ENCODE measurements around the gene EMILIN1. TPM values are rescaled to one million over a fixed set of nuclear protein-coding genes. Genes with fewer than 3 reads are reported as not detected.

EMILIN1 gene
- total RNA-seq, 6 experiments from 2014 or later: 7.2 to 26.1 (median 21.0) TPM

DNA sequence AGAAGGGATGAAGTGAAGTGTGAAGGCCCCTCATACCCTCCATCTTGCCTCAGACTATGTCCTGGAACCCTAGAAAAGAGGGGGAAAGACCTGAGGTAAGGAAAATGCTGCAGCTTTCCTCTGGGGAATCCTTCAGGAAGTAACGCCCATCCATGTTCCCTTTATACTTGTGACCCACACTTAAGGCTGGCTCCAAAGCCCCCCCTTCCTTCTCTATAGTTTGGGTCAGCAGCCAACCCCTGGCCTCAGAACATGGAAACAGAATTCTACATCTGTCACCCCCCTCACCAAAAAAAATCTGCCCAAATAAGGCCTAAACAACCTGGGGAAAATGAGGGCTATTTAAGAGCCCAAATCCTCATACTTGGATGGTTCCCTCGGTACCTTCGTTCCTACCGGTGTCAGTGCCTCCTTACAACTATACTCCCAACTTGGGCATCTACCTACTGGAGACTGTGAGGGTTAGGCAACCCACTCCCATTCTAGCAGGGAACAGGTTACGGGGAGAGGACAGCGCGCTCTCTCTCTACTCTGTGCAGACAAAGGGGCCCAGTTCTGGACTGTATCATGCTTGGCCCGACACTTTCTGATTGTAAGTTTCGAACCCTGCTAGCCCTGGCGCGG is 7.7 kb upstream of the EMILIN1 start:
- TF ChIP-seq CTCF (IDR thresholded peaks at IDR 0.05) (no peak), POLR2A (IDR thresholded peaks at IDR 0.05) (no peak)
- intact Hi-C loops (cut with DNase I): loop anchor here in 1 of 2 donors (10.0 kb wide), 1 partner anchor 106 kb away; no protein-coding TSS in a partner anchor
- DNase-seq: no peak
- WGBS (ENCODE audit: insufficient coverage, low coverage, low lambda C conversion rate, missing lambda C conversion rate): 2% methylated on average over 11 of the region's 11 CpGs
- no peaks in the 10 kb centered on the region for H3K27me3 ChIP-seq
- peaks cover 0 to 10% (median 4%) of the 10 kb centered on the region in 4 donors for H3K4me1 ChIP-seq
- peak in 1 of 4 donors; percentile 1 for ATAC-seq
- H3K36me3 ChIP-seq: peaks cover 0 to 13% (median 0%) of the 10 kb centered on the region in 4 donors
- H3K27ac ChIP-seq: peak overlapping the region; percentile 75 to 89 (median 80)
- no peaks in the 10 kb centered on the region for H3K9me3 ChIP-seq
- peak overlapping the region; percentile 85 to 94 (median 91) for H3K4me3 ChIP-seq

DNA sequence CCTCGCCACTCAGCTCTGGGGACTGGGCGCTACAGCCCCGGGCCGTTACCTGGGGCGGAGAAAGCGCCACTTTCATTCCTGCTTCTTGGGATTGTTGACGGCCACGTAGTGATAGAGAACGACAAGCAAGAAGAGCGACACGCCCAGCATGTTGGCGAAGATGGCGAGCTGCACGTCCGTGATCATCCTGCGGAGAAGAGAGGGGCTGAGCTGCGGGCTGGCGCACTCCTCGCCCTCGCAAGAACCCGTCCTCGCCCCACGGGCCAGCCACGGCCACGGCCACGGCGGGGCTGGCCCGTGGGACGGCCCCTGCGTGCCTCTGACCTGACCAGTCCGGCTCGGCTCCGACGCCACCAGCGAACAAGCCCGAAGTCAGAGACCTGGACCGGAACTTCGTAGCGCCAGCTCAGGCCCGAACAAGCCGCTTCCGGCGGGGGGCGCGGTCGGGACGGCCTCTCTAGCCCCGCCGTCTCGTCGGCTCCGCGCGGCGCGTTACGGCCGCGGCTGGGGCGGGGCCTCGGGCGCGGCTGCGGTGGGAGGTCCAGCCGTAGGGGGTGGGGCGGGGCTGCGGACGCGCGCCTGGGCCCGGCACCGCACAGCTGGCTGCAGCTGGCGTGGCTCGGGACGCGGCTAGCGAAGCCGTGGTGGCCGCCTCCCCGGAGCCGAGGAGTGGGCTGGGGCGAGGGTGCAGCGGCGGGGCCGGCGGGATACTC is 7.0 kb upstream of the EMILIN1 start, which contains the start of gene OST4:
Gene OST4, minus strand, starts transcription at position 378 of the 713 bp plus-strand sequence.
- Histone ChIP-seq H3K4me3 (peak within 1 kb of the TSS; percentile 85 to 94 (median 91)), H3K27ac (peak within 1 kb of the TSS; percentile 75 to 89 (median 80)), H3K9me3 (no peaks in the 10 kb centered on the region), H3K27me3 (no peaks in the 10 kb centered on the region), H3K4me1 (peaks cover 0 to 10% (median 4%) of the 10 kb centered on the region in 4 donors), H3K36me3 (peaks cover 0 to 13% (median 0%) of the 10 kb centered on the region in 4 donors)
- TF ChIP-seq POLR2A (IDR thresholded peaks at IDR 0.05): peak; percentile 78
- TF ChIP-seq CTCF (IDR thresholded peaks at IDR 0.05): peak in 2 of 4 donors; percentile 11 to 34
- peak; percentile 93 to 98 (median 96) for ATAC-seq
- peak; percentile 96 to 97 (median 96) for DNase-seq
- intact Hi-C loops (cut with DNase I): loop anchor here in 1 of 2 donors (10.0 kb wide), 1 partner anchor 107 kb away; no protein-coding TSS in a partner anchor
- WGBS (ENCODE audit: insufficient coverage, low coverage, low lambda C conversion rate, missing lambda C conversion rate): 0% methylated on average over 7 of the region's 86 CpGs

DNA sequence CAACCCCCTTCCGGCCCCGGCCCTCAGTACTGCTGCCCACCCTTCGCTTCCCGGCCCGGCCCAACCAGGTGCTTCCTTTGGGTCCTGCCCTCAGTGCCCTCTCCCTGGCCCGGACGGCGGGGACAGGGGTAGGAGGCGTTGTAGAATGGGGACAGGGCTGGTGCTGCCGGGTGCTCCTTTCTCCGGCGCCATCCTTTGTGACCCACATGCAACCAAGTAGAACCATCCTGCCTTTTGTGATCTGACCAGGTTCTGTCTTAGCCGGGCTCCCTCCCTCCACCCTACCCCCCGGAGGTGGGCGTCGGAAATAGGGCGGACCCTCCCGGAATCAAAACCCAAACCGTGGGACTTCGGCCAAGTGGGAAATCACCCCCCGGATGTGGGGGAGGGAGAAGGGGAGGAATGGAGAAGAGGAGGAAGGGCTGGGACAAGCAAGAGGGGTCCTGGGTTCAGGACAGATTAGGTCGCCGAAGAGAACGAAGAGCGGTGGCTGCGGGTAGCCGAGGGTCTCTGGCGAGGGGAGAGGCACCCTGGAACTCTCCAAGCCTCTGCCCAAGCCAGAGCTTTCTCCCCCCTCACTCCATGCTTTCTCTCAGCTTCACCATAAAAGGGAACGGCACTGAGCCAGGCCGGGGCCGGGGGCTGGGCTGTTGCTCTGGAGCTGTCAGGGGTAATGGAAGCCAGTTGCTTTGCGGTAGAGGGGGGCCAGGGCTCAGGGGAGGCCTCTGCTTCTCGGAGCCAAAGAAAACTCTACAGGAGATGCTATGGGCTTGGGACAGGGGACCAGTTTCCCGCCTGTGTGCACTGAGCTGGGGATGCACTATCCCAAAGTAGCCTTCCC is 6.2 kb upstream of the EMILIN1 start:
- intact Hi-C loops (cut with DNase I): loop anchor here in 1 of 2 donors (10.0 kb wide), 1 partner anchor 107 kb away; no protein-coding TSS in a partner anchor
- 10% methylated on average over 13 of the region's 34 CpGs for WGBS (ENCODE audit: insufficient coverage, low coverage, low lambda C conversion rate, missing lambda C conversion rate)
- Histone ChIP-seq H3K36me3 (peaks cover 0 to 13% (median 0%) of the 10 kb centered on the region in 4 donors), H3K4me1 (peaks cover 0 to 10% (median 4%) of the 10 kb centered on the region in 4 donors), H3K9me3 (no peaks in the 10 kb centered on the region), H3K4me3 (peak overlapping the region; percentile 85 to 94 (median 91)), H3K27ac (peak overlapping the region; percentile 40 to 89 (median 80)), H3K27me3 (no peaks in the 10 kb centered on the region)
- peak in 2 of 3 donors; percentile 51 to 67 for DNase-seq
- TF ChIP-seq POLR2A (IDR thresholded peaks at IDR 0.05) (no peak), CTCF (IDR thresholded peaks at IDR 0.05) (no peak)
- ATAC-seq: peak in 2 of 4 donors; percentile 31 to 50

DNA sequence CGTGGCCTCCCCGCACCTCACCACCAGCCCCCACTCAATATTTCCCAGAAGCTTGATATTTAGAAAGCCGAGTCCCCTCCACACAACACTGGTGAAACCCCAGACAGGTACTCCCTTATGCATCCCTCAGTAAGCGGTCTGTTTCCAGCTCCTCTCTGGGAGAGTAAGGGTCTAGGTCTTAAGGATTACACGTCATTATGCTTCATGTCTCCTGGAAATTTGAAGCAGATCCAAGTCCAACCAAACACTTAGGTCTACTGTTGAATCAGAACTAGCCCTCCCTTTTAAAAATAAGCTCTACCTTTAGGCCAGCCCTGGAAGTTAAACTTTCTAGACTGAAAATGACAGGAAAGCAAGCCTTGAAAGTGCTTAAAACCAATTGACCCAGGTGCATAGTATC is 5.5 kb upstream of the EMILIN1 start:
- peaks cover 0 to 10% (median 4%) of the 10 kb centered on the region in 4 donors for H3K4me1 ChIP-seq
- no peaks in the 10 kb centered on the region for H3K9me3 ChIP-seq
- H3K27me3 ChIP-seq: no peaks in the 10 kb centered on the region
- DNase-seq (no peak), ATAC-seq (no peak)
- WGBS (ENCODE audit: insufficient coverage, low coverage, low lambda C conversion rate, missing lambda C conversion rate): 75% methylated on average over 5 of the region's 5 CpGs
- no peak overlapping the region for H3K4me3 ChIP-seq
- intact Hi-C loops (cut with DNase I): loop anchor here in 1 of 2 donors (10.0 kb wide), 1 partner anchor 108 kb away; no protein-coding TSS in a partner anchor
- H3K27ac ChIP-seq: peak overlapping the region in 1 of 3 donors; percentile 89
- TF ChIP-seq POLR2A (IDR thresholded peaks at IDR 0.05) (no peak), CTCF (IDR thresholded peaks at IDR 0.05) (no peak)
- H3K36me3 ChIP-seq: peaks cover 0 to 7% (median 0%) of the 10 kb centered on the region in 4 donors

All from right lobe of liver (tissue), 6 donors.